ENCODE measurements around the gene ATL1.

GRCh38 chr14:50510157-50510556 lies 49.8 kb upstream of the ATL1 start:
- no peak for TF ChIP-seq CTCF (IDR thresholded peaks at IDR 0.05)
- TF ChIP-seq POLR2A (IDR thresholded peaks at IDR 0.05): no peak

Measured in sigmoid colon (tissue), 3 donors.